NCI-H1092 treated with DMSO at 0.1 percent for 48 hours (cell line): Measurements from ENCODE around the gene C10orf143.

Source experiments
- DNase-seq: peaks from one replicate; lab custom pipeline; 2025; lab: John Stamatoyannopoulos, UW

Gene C10orf143

DNA sequence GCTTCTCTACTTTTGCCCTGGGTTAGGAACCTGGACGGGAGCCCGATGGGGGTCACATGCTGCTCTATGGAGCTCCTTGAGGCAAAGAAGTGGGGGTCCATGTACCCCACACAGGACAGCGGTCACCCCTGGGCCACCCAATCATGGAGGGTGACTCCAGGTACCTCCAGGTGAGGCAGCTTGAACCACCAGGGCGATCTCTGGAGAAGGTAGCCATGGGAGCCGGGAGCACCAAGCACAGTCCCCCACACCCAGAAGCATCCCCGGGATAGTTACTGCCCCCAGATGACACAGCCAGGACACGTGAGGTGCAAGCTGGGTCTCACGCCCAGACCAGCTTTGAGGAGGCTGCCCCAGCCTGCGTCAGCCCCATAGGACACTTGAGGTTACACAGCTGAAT, 58.4 kb downstream of the C10orf143 start:
- no peak for DNase-seq

DNA sequence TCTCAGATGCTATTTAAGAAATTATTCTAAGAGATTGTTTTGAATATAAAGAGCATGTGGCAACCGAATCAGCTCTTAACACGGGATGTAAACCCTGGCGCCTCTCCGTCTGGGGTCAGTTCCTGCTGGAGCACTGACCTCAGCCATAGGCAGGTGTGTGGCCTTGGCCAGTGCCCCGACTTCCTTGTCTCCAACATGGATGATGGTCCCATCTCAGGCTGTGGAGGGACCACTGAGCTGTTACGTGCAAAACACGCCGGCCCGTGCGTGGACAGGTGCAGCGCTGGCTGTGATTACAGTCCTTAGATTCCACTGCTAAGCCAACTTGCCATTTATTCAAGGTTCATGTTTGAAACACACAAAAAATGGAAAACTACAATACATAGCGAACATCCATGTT, 59.9 kb downstream of the C10orf143 start:
- no peak for DNase-seq

DNA sequence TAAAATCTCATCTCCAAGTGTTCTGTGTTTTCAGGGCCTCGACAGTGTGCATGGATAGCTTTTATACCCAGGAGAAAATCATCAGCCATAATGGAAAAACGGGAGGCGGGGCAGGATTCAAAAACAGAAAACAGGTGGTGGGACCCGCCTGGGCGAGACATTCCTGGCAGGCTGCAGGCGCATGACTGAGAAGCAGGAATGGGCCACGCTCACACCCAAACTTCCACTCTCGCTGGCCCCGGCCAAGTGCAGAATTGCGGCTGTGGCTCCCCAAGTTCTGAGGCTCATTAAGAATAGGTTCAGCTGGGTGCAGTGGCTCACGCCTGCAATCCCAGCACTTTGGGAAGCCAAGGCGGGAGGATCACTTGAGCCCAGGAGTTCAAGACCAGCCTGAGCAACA, 60.6 kb downstream of the C10orf143 start:
- DNase-seq: no peak

DNA sequence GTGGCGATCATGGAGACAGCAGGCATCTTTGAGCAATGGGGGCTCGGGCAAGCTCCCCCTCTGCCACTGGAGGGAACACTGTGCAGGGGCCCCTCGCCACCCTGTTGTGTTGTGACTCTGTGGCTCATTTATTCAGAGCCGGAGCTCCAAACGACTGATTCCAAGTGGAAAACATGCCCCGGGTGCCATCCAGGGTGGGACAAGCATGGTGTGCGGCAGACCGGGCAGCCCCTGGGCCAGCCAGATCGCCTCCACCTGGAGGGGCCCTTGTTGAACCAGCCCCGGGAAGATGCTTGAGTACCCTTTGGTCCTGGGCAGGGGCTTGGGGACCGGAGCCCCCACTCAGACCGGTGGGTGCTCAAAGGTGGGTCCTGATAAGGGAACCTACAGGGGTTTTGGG, 61.4 kb downstream of the C10orf143 start:
- no peak for DNase-seq

DNA sequence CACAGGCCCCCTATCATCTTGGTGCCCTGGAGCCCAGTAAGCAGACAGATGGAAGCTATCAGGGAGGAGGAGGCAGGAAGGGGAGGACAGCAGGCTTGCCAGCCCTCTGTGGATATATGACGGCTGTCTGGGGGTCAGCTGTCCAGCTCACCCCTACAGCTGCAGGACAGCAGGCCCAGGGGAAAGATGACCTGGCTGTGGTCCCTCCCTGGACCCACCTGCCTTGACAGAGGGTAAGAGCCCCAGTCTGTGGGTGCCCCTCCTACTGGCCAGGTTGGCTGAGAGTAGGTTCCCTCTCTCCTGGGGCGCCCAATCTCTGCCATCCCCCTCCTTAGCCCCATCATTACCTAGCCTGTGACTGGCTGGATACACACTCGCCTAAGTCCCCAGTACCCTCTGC, 62.5 kb downstream of the C10orf143 start:
- DNase-seq: no peak

- DNase-seq: no peak
Observed at GRCh38 chr10:130047336-130047735, 63.3 kb downstream of the C10orf143 start.

DNA sequence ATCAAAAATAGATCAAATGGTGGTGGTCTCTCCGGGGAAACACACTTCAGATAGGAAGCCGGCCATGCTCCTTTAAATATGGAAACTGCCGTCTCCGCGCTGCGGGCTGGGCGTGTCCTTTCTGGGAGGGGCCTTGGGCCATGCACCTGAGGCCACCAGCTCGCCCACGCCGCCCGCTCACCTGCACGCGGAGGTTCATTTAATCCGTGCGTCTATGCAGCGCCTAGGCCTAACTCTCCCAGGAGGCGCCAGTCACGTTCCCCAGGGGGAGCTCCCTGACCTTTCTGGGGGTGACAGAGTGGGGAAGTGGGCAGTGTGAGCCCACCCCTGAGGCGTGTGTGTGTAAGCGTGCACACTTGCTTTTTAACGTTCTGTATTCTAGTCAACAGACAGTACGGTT, 64.0 kb downstream of the C10orf143 start:
- no peak for DNase-seq

GRCh38 chr10:130045801-130046321, 64.8 kb downstream of the C10orf143 start:
- DNase-seq: no peak

GRCh38 chr10:130045091-130045652, 65.5 kb downstream of the C10orf143 start:
- DNase-seq: no peak

DNA sequence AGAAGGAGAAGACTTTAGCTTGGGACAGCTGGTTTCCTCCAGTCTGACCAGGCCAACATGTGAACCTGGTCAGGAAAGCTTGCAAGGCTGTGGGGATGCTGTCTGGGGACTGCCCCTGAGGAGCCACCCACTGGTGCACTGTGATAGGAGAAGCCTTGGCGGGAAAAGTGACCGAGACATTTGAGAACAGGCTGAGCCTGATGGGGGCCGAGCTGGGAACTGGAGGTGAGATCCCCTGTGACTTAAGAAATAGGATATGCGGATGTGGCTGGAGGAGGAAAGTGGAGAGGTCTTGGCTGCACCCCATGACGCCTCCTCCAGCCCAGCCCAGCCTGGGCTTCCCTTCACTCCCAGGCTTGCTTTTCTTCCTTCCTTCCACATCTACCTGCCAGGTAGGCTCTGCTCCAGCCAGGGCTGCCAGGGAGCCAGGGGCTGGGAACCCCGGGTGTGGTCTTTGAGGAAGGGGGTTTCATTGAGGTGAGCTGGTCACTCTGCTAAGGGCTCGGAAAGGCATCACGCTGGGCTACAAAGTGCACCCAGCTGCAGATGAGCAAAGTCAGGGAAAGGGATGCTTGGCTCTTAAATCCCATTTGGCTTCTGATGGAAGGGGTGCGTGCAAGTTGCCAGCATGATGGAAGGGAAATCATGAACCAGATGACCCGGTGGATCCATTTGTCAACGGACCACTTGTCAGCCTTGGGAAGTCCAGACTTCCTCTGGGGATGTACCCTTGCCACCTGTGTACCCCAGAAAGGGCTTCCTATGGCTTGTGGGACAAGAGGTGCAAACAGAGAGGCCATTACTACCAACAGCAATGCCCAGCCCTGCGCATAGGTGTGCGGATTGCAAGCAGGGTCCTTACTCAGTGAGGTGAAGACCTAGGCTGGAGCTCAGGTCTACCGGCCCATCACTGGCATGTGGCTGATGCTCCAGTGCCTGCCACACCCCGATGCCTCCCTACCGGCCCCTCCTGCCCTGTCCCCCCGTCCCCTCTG, 66.3 kb downstream of the C10orf143 start:
- DNase-seq: no peak

GRCh38 chr10:130043491-130043890, 67.1 kb downstream of the C10orf143 start:
- no peak for DNase-seq

GRCh38 chr10:130042381-130042780, 68.2 kb downstream of the C10orf143 start:
- no peak for DNase-seq

DNA sequence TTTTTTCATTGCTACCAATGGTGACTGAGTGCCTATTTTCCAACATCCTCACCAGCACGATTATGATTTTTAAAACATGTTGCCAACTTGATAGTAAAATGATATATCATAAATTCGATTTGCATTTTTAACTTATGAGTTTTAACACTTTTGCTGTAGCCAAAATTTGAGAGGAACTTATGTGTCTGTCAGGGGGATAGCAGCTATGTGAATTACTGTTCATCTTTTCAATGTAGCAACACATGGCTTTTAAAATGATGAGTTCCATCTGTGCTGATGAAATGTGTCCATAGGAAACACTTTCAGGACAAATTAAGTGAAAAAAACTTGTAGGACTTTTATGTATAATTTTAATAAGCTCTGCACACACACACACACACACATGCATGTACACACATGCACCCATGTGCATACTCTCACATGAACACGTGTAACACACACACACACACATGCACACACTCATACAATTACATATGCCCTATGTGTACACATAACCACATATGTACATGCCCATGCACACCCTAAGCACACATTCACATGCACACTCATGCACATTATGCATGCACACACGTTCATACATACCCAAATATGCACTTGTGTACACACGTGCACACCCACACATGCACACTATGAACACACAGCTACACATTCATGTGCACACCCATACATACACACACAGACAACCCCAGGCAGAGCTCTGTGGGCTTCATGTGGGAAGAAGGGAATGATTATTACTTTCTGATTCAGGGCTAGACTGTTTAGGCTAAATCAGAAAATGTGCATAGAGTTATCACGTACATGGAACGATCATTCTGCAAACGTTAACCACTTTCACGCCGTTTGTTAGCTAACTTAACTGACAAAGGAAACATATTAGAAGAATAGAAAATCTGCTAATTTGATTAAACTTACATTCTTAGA, 68.9 kb downstream of the C10orf143 start:
- DNase-seq: no peak

DNA sequence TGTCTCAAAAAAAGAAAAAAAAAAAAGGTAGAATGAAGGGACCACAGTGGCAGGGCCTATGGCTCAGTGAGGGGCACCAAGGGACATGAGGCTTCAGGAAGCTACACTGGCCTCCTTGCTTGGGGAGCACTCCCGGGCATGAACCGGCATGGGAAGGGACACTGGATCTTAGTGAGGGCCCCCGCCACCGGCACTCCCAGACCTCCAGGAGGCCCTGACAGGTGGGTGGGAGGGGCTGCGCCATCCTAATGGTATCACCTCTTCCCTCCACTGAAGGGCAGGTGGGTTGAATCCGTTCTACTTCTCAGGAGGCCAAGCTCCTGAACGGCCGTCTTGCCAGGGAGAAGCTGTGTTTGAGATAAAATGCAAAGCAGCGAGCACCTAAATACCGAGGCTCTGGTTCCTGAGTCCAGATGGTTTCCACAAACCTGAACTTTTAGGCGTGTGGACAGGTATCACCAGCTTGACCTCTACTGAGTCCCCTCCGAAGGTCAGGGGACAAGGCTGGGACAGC, 69.8 kb downstream of the C10orf143 start:
- no peak for DNase-seq

GRCh38 chr10:130040351-130040750, 70.3 kb downstream of the C10orf143 start:
- no peak for DNase-seq

DNA sequence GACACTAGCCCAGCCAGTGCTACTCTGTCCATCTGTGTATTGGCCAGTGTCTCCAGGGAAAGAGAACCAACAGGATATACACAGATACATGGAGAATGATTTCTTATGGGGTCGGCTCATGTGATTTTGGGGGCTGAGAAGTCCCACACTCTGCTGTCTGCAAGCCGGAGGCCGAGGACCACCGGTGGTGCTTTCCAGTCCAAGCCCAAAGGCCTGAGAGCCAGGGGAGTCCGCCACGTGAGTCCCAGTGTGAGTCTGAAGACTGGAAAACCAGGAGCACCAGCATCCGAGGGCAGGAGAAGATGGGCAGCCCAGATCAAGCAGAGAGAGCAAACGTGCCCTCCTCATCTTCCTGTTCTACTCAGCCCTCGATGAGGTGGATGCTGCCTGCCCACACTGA, 71.5 kb downstream of the C10orf143 start:
- no peak for DNase-seq

GRCh38 chr10:130038611-130039109, 72.0 kb downstream of the C10orf143 start:
- no peak for DNase-seq

DNA sequence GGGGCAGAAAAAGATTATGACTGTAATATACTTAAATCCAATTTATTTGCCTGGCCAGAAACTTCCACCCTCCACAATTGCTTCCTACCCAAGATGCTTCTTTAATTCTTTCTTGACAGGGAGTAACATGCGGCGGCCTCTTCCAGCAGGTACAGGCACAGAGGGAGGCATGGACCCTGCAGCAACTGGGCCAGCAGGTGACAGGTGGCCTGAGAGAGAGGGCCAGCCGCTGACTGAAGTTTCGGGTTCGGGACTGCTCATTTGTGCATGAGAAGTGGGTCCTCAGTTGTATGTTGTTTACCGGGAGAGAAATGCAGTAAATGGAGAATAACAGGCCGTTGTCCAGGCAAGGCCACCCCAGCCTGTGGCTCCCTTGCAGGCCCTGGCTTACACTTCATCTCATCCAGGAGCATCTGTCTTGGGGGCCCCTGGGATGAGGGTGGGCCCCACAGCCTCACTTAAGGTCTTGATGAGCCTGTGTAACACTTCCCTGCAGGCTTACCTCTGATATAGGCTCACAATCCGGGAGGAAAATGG, 72.5 kb downstream of the C10orf143 start:
- DNase-seq: no peak

GRCh38 chr10:130037169-130037661, 73.4 kb downstream of the C10orf143 start:
- DNase-seq: no peak

- no peak for DNase-seq
Observed at GRCh38 chr10:130036296-130037065, 74.1 kb downstream of the C10orf143 start.
